IPS DF 6.9 (cell line): ENCODE data around the gene HERC2.
"Not testable (repeated sequence)": the region's sequence is repeated elsewhere in the genome, so short reads cannot be mapped to it uniquely, and the experiment has no call there.

ENCODE experiments used
- DNase-seq: peaks from one replicate; pipeline ENCODE4 v3.0.0-alpha.2; 2013; ENCODE audit warnings: low read depth, low spot score
- H3K27ac ChIP-seq: one replicate; pipeline ENCODE4 v1.5.1; 2013; ENCODE audit warnings: low read length, control low read depth
- H3K27me3 ChIP-seq: 2 replicates; pipeline ENCODE4 v1.6.1; 2013; ENCODE audit warnings: mild to moderate bottlenecking, low read length; ENCODE audit not compliant: control insufficient read depth, insufficient read depth
- H3K36me3 ChIP-seq: 2 replicates; pipeline ENCODE4 v1.6.1; 2013; ENCODE audit warnings: low read length; ENCODE audit not compliant: control insufficient read depth, insufficient read depth
- H3K4me1 ChIP-seq: 2 replicates; pipeline ENCODE4 v1.6.1; 2013; ENCODE audit warnings: low read length; ENCODE audit not compliant: control insufficient read depth, insufficient read depth
- H3K4me3 ChIP-seq: 2 replicates; pipeline ENCODE4 v1.5.1; 2013; ENCODE audit warnings: mild to moderate bottlenecking, low read length
- H3K9me3 ChIP-seq: 2 replicates; pipeline ENCODE4 v1.6.1; 2013; ENCODE audit warnings: low read length, inconsistent platforms; ENCODE audit not compliant: control insufficient read depth, insufficient read depth
- WGBS: extraction: QIAGEN DNeasy Blood & Tissue Kit; methylation state at CpG from one replicate; pipeline ENCODE4 v1.1.7; 2013; ENCODE audit warnings: mixed read lengths, missing lambda C conversion rate; ENCODE audit not compliant: insufficient read length, insufficient coverage; 5-methylcytosine and 5-hydroxymethylcytosine counted together

Gene HERC2

DNA sequence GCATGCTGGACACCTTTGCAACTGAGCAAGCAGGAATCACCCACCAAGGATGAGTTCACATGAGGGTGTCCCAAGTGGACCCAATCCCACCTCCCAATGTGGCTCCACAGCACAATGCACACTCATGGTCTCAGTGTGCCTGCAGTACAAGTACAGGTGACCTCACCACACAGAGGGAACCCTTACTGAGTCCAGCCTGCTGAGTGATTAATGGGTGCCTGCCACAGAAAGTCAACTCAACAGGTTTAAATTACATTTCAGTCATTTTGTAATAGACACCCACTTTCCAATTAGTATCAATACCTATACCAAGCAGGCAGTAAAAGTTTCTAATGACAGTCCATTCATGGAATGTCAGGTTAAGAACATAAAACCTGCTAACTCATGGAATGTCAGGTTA is 59.5 kb downstream of the HERC2 start:
- H3K4me3 ChIP-seq = no peak overlapping the region
- DNase-seq = no peak
- H3K4me1 ChIP-seq = no peaks in the 10 kb centered on the region
- peaks cover 12% of the 10 kb centered on the region for H3K36me3 ChIP-seq
- H3K27me3 ChIP-seq = no peaks in the 10 kb centered on the region
- H3K9me3 ChIP-seq = no peaks in the 10 kb centered on the region
- no peak overlapping the region for H3K27ac ChIP-seq

DNA sequence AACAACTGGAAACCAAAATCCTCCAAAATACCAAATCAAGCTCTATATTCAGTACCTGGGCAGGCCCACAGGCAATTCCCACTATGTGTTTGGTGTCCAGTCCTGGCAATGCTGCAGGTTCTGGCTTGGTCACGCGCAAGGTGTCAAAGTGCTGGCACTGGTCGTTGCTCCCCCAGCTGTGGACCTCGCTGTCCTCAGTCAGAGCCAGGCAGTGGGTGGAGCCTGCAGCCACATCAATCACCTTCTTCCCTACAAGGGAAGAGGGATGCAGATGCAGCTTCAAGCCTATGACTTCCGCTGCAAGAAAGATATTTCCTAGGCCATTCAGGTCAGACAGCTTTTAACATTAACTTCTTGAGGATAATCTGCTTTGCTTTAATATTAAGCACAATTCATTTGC is 61.3 kb downstream of the HERC2 start:
- no peaks in the 10 kb centered on the region for H3K9me3 ChIP-seq
- no peaks in the 10 kb centered on the region for H3K27me3 ChIP-seq
- no peak overlapping the region for H3K27ac ChIP-seq
- DNase-seq = no peak
- H3K36me3 ChIP-seq = peaks cover 13% of the 10 kb centered on the region
- no peaks in the 10 kb centered on the region for H3K4me1 ChIP-seq
- no peak overlapping the region for H3K4me3 ChIP-seq
- no CpG with 5 or more reads among the region's 5 CpGs for WGBS

DNA sequence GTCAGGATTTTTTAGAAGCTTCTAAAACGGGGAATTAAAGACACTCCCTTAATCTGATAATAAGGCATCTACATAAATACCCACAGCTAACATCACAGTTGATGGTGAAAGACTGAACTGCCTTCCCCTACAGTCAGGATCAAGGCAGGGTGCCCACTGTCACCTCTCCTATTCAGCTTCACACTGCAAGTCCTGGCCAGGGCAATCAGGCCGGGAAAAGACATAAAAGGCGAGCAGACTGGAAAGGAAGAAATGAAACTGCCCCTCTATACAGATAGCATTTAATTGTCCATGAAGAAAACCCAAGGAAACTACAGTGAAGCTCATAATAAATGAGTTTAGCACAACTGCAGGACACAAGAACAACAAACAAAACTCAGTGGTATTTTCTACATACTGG is 61.7 kb downstream of the HERC2 start:
- Histone ChIP-seq H3K9me3 (no peaks in the 10 kb centered on the region), H3K27me3 (no peaks in the 10 kb centered on the region), H3K4me1 (no peaks in the 10 kb centered on the region), H3K27ac (no peak overlapping the region), H3K4me3 (no peak overlapping the region), H3K36me3 (peaks cover 10% of the 10 kb centered on the region)
- no CpG with 5 or more reads among the region's 3 CpGs for WGBS
- no peak for DNase-seq

DNA sequence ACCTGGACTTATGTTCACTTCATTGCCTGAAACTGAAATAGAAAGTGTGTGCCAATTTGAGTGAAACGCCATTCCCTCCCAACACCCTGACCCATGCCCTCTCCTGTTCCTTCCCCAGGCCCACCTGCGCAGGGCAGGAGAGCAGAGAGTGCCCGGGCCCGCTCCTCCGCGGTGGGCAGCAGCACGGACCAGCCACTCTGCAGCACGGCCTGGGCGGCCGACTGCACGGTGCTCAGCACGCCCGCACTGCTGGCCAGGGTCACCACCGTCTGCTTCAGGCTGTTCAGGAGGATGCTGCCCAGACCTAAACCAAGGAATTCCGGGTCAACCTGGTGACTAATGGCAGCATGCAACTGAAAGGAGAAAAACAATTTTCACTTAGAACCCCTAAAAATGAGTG is 66.0 kb downstream of the HERC2 start:
- no peak for DNase-seq
- H3K4me3 ChIP-seq = no peak overlapping the region
- H3K27ac ChIP-seq = no peak overlapping the region
- no peaks in the 10 kb centered on the region for H3K9me3 ChIP-seq
- peaks cover 10% of the 10 kb centered on the region for H3K36me3 ChIP-seq
- no peaks in the 10 kb centered on the region for H3K4me1 ChIP-seq
- WGBS = no CpG with 5 or more reads among the region's 15 CpGs
- no peaks in the 10 kb centered on the region for H3K27me3 ChIP-seq

DNA sequence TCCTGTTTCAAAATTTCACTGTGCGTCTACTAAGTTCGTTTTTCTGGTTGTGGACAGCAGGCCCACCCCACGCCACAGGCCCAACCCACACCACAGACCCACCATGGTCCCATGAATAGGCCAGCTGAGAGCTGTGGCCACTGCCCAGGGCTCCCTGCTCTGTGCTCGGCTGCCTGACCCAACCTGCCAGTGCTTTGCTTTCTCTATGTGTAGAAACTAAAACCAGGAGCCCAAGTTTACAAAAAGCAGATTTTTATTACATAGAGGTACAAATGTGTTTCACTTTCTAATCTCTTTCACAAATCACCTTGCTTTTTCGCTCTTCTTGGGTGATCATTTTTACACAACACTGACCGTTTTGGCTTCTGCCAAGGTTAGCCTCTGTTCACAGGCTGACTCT is 69.1 kb downstream of the HERC2 start:
- no CpG with 5 or more reads among the region's 6 CpGs for WGBS
- peaks cover 13% of the 10 kb centered on the region for H3K36me3 ChIP-seq
- no peaks in the 10 kb centered on the region for H3K9me3 ChIP-seq
- no peak overlapping the region for H3K27ac ChIP-seq
- no peak overlapping the region for H3K4me3 ChIP-seq
- DNase-seq = no peak
- H3K4me1 ChIP-seq = no peaks in the 10 kb centered on the region
- H3K27me3 ChIP-seq = no peaks in the 10 kb centered on the region

DNA sequence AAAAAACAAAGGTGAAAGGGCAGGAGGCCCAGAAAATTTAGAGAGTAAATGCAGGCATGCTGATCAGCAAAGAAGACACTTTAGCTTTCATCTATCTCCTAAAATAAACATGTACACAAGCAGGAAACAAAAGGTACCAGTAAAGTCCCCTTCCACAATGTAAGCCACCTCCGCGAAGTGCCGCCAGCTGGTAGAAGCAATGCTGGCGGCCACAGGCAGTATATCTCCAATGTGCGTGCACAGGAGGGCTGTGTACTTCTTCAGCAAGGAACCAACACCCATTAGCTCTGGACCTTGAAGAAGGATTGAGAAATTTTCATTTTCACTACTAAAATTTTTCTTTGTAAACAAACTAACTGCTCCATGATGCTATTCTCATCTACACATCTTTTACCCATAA is 75.4 kb downstream of the HERC2 start:
- H3K36me3 ChIP-seq = peaks cover 15% of the 10 kb centered on the region; the same call in 1 of the 2 replicates
- no peak for DNase-seq
- no peaks in the 10 kb centered on the region for H3K9me3 ChIP-seq
- no CpG with 5 or more reads among the region's 5 CpGs for WGBS
- no peaks in the 10 kb centered on the region for H3K4me1 ChIP-seq
- no peak overlapping the region for H3K27ac ChIP-seq
- H3K27me3 ChIP-seq = no peaks in the 10 kb centered on the region
- no peak overlapping the region for H3K4me3 ChIP-seq

DNA sequence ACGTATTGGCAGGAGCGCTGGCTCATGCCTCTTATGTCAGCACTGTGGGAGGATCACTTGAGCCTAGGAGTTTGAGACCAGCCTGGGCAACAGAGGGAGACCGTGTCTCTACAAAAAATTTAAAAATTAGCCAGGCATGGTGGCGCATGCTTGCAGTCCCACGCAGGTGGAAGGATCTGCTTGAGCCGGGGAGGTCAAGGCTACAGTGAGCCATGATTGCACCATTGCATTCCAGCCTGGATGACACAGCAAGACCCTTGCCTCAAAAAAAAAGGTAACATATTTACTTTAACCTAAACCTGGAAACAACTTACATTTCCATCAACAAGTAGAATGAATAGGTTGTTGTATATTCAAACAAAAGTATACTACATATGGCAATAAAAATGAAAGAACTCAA is 78.1 kb downstream of the HERC2 start:
- Histone ChIP-seq H3K4me1 (no peaks in the 10 kb centered on the region), H3K4me3 (no peak overlapping the region), H3K36me3 (peaks cover 15% of the 10 kb centered on the region; the same call in 1 of the 2 replicates), H3K9me3 (no peaks in the 10 kb centered on the region), H3K27me3 (no peaks in the 10 kb centered on the region), H3K27ac (no peak overlapping the region)
- WGBS = no CpG with 5 or more reads among the region's 6 CpGs
- no peak for DNase-seq

DNA sequence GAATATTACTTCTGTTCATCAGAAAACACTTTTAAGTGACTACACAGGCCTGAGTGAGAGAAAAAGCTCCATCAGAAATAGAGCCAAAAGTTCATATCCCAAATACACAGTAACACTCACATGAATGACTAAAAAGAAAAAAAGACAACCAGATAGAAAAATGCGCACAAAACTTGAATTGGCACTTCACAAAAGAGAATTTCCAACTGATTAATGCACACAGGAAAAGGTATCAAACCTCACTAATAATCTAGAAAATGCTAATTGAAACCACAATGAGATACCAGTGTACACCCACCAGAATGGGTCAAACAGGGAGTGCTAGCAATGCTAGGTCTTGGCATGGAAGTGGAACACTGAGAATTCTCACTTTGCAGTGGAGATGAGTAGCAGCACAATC is 78.6 kb downstream of the HERC2 start:
- H3K36me3 ChIP-seq = peaks cover 15% of the 10 kb centered on the region; the same call in 1 of the 2 replicates
- whole genome bisulfite sequencing = no CpG with 5 or more reads among the region's 1 CpG

DNA sequence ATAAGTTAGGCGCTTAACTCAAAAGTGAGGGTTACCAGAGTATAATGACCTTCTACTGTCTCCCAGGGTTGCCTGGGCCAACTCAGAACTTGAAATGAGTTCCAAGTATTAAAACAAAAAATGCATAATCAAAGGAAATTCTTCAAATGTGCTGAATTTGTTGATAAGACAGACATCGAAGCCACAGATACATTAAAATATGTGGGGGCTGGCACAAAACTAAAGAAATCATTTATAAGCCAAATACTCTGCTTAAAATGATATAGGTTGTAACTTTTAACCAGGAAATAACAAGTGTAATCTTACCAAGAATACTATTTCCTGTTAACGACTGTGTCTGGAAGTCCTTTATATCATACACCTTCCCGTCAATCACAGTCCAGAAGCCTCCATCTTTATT is 83.7 kb downstream of the HERC2 start:
- H3K4me3 ChIP-seq, H3K27ac ChIP-seq, H3K4me1 ChIP-seq, H3K27me3 ChIP-seq, H3K9me3 ChIP-seq, DNase-seq, H3K36me3 ChIP-seq: not testable (repeated sequence)
- WGBS = no CpG with 5 or more reads among the region's 4 CpGs

More for the DNA sequence above, 78.6 kb downstream of the HERC2 start:
- no peak overlapping the region for H3K27ac ChIP-seq
- H3K27me3 ChIP-seq = no peaks in the 10 kb centered on the region
- H3K9me3 ChIP-seq = no peaks in the 10 kb centered on the region
- no peaks in the 10 kb centered on the region for H3K4me1 ChIP-seq
- H3K4me3 ChIP-seq = no peak overlapping the region
- DNase-seq = no peak

DNA sequence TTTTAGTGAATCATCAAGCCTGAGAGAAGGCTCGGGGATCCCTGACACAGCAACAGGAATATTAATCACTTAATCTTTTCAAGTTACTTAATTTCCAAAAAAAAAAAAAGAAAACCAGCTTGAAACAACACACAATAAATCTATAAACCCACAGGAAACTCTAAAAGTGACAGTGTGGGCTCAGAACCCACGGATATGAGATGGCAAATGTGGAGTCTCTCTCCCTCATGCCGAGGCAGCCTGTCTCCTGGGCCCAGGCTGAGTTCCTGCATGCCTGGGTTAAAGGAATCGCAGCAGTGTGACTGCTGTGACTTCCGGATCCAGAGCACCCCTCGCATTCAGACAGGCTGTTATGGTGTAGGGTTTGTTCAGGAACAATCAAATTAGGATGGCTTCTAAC is 90.2 kb downstream of the HERC2 start:
- not testable (repeated sequence) for H3K9me3 ChIP-seq, H3K27me3 ChIP-seq, H3K36me3 ChIP-seq, DNase-seq, H3K4me3 ChIP-seq, H3K4me1 ChIP-seq, H3K27ac ChIP-seq
- WGBS = no CpG with 5 or more reads among the region's 6 CpGs

DNA sequence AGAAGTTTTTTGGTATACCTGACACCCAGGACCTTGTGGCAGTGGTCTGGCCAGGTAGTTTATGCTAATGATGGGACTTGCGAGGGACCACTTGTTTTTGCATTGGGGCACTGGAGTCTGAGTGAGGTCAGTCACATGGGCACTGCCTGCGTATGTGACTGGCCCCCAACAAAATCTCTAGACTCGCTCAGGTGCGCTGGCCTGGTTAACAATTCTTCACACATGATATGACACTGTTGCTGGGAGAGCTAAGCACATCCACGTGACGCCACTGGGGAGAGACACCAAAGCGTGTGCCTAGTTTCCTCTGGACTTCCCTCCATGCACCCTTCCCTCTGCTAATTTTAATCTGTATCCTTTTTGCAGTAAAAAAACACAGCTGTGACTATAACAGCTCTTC is 90.6 kb downstream of the HERC2 start:
- WGBS = no CpG with 5 or more reads among the region's 7 CpGs
- not testable (repeated sequence) for DNase-seq, H3K4me1 ChIP-seq, H3K9me3 ChIP-seq, H3K4me3 ChIP-seq, H3K36me3 ChIP-seq, H3K27ac ChIP-seq, H3K27me3 ChIP-seq
